ENCODE results near the gene ZNF536. TPM values are rescaled to one million over a fixed set of nuclear protein-coding genes. Genes with fewer than 3 reads are reported as not detected.
A peak's percentile ranks its signal among the peaks of the same experiment; 100 is the strongest.

The ZNF536 gene
- total and polyA plus RNA-seq, 2 donors (not counting 1 experiment from before 2014, with no cell fraction given): 0.50 TPM; not detected in 1

DNA sequence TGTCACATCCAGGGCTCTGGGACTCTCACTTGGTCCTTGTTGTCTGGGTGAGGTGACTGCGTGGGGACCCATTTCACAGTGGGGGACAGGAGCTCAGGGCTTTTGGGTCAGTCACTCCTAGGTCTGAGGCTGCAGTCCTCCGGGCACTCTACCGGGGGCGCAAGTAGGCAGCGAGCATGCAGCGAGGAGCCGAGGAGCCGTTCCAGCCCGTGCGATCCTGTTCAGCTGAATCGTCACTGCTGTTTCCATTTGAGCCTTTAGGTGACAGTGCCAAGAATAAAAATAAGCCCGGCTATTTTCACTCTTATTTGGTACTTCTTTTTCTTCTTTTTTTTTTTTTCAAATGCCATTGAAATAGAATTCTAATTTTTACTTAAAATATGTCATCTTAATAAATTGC, 126.5 kb downstream of the ZNF536 start:
- TF ChIP-seq EZH2 (IDR thresholded peaks at IDR 0.05; ENCODE audit: low read length, missing control alignments): no peak
- no peak for TF ChIP-seq CTCF (conservative IDR thresholded peaks at IDR 0.05 in 1 of 2, IDR thresholded peaks at IDR 0.05 in 1 of 2; ENCODE audit: low read depth in 1 of 2, low read length in 2 of 2)
- no peak overlapping the region for H3K9ac ChIP-seq (ENCODE audit: insufficient read depth, low read length)
- H3K27ac ChIP-seq (ENCODE audit: insufficient read depth, low read length): no peak overlapping the region
- no peak for DNase-seq (ENCODE audit: low read depth in 2 of 2)
- no peaks in the 10 kb centered on the region for H4K20me1 ChIP-seq (ENCODE audit: control insufficient read depth, extremely low read depth, insufficient read depth, low read length)
- no peak overlapping the region for H2AFZ ChIP-seq (ENCODE audit: low read length)
- H3K9me3 ChIP-seq (ENCODE audit: control insufficient read depth, insufficient read depth, low read depth, low read length): no peaks in the 10 kb centered on the region
- no peaks in the 10 kb centered on the region for H3K4me1 ChIP-seq (ENCODE audit: control insufficient read depth, extremely low read depth, insufficient read depth, low read length)
- no peak overlapping the region for H3K4me3 ChIP-seq (replicated peaks in 1 of 4; ENCODE audit: control extremely low read depth in 1 of 4, insufficient read depth in 1 of 4, low read depth in 3 of 4, low read length in 4 of 4)
- no peaks in the 10 kb centered on the region for H3K36me3 ChIP-seq (ENCODE audit: control insufficient read depth, insufficient read depth, low read length)
- H3K27me3 ChIP-seq (ENCODE audit: control insufficient read depth, insufficient read depth, low read length): no peaks in the 10 kb centered on the region
- no peak overlapping the region for H3K4me2 ChIP-seq (ENCODE audit: extremely low read depth, insufficient read depth, low read length)
- no peaks in the 10 kb centered on the region for H3K79me2 ChIP-seq (ENCODE audit: control insufficient read depth, insufficient read depth, low read length)

DNA sequence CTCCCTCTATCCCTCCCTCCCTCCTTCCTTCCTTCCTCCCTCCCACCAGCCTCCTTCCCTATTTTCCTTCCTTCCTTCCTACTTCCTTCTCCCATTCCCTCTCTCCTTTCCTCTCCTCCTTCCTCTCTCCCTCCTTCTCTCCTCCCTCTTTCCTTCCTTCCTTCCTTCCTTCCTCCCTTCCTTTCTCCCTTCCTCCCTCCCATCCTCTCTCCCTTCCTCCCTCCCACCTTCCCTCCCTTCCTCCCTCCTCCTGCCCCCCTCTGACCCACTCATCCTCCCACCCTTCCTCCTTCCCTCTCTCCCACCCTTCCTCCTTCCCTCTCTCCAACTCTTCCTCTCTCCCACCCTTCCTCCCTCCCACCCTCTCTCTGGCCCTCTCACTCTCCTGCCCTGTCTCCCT, 132.1 kb downstream of the ZNF536 start:
- no peak for TF ChIP-seq CTCF (conservative IDR thresholded peaks at IDR 0.05 in 1 of 2, IDR thresholded peaks at IDR 0.05 in 1 of 2; ENCODE audit: low read depth in 1 of 2, low read length in 2 of 2)
- no peak for TF ChIP-seq EZH2 (IDR thresholded peaks at IDR 0.05; ENCODE audit: low read length, missing control alignments)
- Histone ChIP-seq H3K9ac (ENCODE audit: insufficient read depth, low read length) (no peak overlapping the region), H3K36me3 (ENCODE audit: control insufficient read depth, insufficient read depth, low read length) (no peaks in the 10 kb centered on the region), H3K4me2 (ENCODE audit: extremely low read depth, insufficient read depth, low read length) (no peak overlapping the region), H3K27ac (ENCODE audit: insufficient read depth, low read length) (no peak overlapping the region), H3K27me3 (ENCODE audit: control insufficient read depth, insufficient read depth, low read length) (no peaks in the 10 kb centered on the region), H3K4me1 (ENCODE audit: control insufficient read depth, extremely low read depth, insufficient read depth, low read length) (no peaks in the 10 kb centered on the region), H2AFZ (ENCODE audit: low read length) (no peak overlapping the region), H3K79me2 (ENCODE audit: control insufficient read depth, insufficient read depth, low read length) (no peaks in the 10 kb centered on the region), H4K20me1 (ENCODE audit: control insufficient read depth, extremely low read depth, insufficient read depth, low read length) (no peaks in the 10 kb centered on the region), H3K4me3 (replicated peaks in 1 of 4; ENCODE audit: control extremely low read depth in 1 of 4, insufficient read depth in 1 of 4, low read depth in 3 of 4, low read length in 4 of 4) (no peak overlapping the region), H3K9me3 (ENCODE audit: control insufficient read depth, insufficient read depth, low read depth, low read length) (no peaks in the 10 kb centered on the region)
- DNase-seq (ENCODE audit: low read depth in 2 of 2): no peak

- Histone ChIP-seq H3K4me3 (replicated peaks in 1 of 4; ENCODE audit: control extremely low read depth in 1 of 4, insufficient read depth in 1 of 4, low read depth in 3 of 4, low read length in 4 of 4) (no peak overlapping the region), H3K4me1 (ENCODE audit: control insufficient read depth, extremely low read depth, insufficient read depth, low read length) (no peaks in the 10 kb centered on the region), H3K27me3 (ENCODE audit: control insufficient read depth, insufficient read depth, low read length) (no peaks in the 10 kb centered on the region), H3K36me3 (ENCODE audit: control insufficient read depth, insufficient read depth, low read length) (no peaks in the 10 kb centered on the region), H3K4me2 (ENCODE audit: extremely low read depth, insufficient read depth, low read length) (no peak overlapping the region), H2AFZ (ENCODE audit: low read length) (no peak overlapping the region), H4K20me1 (ENCODE audit: control insufficient read depth, extremely low read depth, insufficient read depth, low read length) (no peaks in the 10 kb centered on the region), H3K9me3 (ENCODE audit: control insufficient read depth, insufficient read depth, low read depth, low read length) (no peaks in the 10 kb centered on the region), H3K9ac (ENCODE audit: insufficient read depth, low read length) (no peak overlapping the region), H3K79me2 (ENCODE audit: control insufficient read depth, insufficient read depth, low read length) (no peaks in the 10 kb centered on the region), H3K27ac (ENCODE audit: insufficient read depth, low read length) (no peak overlapping the region)
- no peak for TF ChIP-seq EZH2 (IDR thresholded peaks at IDR 0.05; ENCODE audit: low read length, missing control alignments)
- TF ChIP-seq CTCF (conservative IDR thresholded peaks at IDR 0.05 in 1 of 2, IDR thresholded peaks at IDR 0.05 in 1 of 2; ENCODE audit: low read depth in 1 of 2, low read length in 2 of 2): no peak
- DNase-seq (ENCODE audit: low read depth in 2 of 2): peak in 1 of 2 donors; percentile 3
Observed at GRCh38 chr19:30512176-30513081, 140.2 kb downstream of the ZNF536 start.
